CD4-positive, alpha-beta T cell treated with Interferon gamma for 1 hour (primary cell): ENCODE results near the gene KLC1.

Source experiments
- DNase-seq: peaks from one replicate; pipeline ENCODE4 v3.0.0-alpha.2; 2020

KLC1 gene

GRCh38 chr14:103692871-103693270, 63.9 kb downstream of the KLC1 start:
- DNase-seq: no peak

- no peak for DNase-seq
These were observed 64.5 kb downstream of the KLC1 start for GRCh38 chr14:103693515-103693914.

- DNase-seq: no peak
These were observed 65.6 kb downstream of the KLC1 start for GRCh38 chr14:103694572-103695026.

- DNase-seq: no peak
These were observed 66.5 kb downstream of the KLC1 start for GRCh38 chr14:103695296-103696069.

- no peak for DNase-seq
These were observed 67.0 kb downstream of the KLC1 start for GRCh38 chr14:103696070-103696402.

- no peak for DNase-seq
These were observed 67.6 kb downstream of the KLC1 start for GRCh38 chr14:103696466-103697071.

GRCh38 chr14:103697206-103697602, 68.2 kb downstream of the KLC1 start:
- DNase-seq: no peak

- DNase-seq: no peak
These were observed 68.8 kb downstream of the KLC1 start for GRCh38 chr14:103697603-103698379.

GRCh38 chr14:103698380-103699260, 69.6 kb downstream of the KLC1 start:
- no peak for DNase-seq

GRCh38 chr14:103699261-103699661, 70.2 kb downstream of the KLC1 start:
- no peak for DNase-seq

GRCh38 chr14:103699901-103700752, 71.1 kb downstream of the KLC1 start:
- DNase-seq: no peak

GRCh38 chr14:103700753-103701490, 71.9 kb downstream of the KLC1 start:
- no peak for DNase-seq

GRCh38 chr14:103702095-103702494, 73.1 kb downstream of the KLC1 start:
- DNase-seq: no peak

GRCh38 chr14:103702497-103703432, 73.8 kb downstream of the KLC1 start:
- DNase-seq: no peak

- no peak for DNase-seq
These were observed 74.7 kb downstream of the KLC1 start for GRCh38 chr14:103703433-103704385.

- no peak for DNase-seq
These were observed 75.7 kb downstream of the KLC1 start for GRCh38 chr14:103704708-103705107.

- no peak for DNase-seq
These were observed 76.1 kb downstream of the KLC1 start for GRCh38 chr14:103705118-103705503.

- no peak for DNase-seq
These were observed 76.7 kb downstream of the KLC1 start for GRCh38 chr14:103705504-103706284.
